ENCODE measurements around the gene PPM1N.

The PPM1N gene, protein sequence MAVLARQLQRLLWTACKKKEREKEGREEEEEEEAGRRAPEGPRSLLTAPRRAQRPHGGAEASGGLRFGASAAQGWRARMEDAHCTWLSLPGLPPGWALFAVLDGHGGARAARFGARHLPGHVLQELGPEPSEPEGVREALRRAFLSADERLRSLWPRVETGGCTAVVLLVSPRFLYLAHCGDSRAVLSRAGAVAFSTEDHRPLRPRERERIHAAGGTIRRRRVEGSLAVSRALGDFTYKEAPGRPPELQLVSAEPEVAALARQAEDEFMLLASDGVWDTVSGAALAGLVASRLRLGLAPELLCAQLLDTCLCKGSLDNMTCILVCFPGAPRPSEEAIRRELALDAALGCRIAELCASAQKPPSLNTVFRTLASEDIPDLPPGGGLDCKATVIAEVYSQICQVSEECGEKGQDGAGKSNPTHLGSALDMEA

DNA sequence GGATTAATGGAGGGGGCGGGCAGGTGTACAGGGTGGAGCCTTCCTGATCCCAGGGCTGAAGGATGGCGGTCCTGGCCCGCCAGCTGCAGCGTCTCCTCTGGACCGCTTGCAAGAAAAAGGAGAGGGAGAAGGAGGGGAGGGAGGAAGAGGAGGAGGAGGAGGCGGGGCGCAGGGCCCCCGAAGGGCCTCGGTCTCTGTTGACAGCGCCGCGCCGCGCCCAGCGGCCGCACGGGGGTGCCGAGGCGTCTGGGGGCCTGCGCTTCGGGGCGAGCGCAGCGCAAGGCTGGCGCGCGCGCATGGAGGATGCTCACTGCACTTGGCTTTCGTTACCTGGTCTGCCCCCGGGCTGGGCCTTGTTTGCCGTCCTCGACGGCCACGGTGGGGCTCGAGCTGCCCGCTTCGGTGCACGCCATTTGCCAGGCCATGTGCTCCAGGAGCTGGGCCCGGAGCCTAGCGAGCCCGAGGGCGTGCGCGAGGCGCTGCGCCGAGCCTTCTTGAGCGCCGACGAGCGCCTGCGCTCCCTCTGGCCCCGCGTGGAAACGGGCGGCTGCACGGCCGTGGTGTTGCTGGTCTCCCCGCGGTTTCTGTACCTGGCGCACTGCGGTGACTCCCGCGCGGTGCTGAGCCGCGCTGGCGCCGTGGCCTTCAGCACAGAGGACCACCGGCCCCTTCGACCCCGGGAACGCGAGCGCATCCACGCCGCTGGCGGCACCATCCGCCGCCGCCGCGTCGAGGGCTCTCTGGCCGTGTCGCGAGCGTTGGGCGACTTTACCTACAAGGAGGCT is at the start of gene PPM1N:
PPM1N (plus strand) TSS at position 33 of the 785 bp plus-strand sequence; CDS start at position 63, 30 bp downstream.
- intact Hi-C loops (cut with micrococcal nuclease) = loop anchor here (10.0 kb wide), 1 partner anchor 146 kb away; no protein-coding TSS in a partner anchor
- no peaks in the 10 kb centered on the region for H3K36me3 Mint-ChIP-seq (ENCODE audit: low read depth)

DNA sequence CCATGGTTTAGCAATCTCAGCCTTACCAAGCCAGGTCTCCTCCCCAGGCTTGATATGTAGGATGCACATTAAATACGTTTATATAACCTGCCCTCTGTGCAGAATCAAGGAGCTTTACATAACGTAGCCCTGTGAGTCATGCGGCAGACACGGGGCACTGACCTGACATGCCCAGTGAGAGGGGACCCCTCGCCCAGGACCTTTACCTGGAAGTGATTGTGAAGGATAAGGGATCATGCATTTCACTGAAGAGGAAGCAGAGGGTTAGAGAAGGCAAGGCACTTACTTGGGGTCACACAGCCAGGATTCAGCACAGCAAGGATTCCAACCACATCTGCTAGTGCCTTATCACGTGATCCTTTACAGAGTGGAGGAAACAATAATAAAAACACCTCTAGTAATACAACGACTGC is 49.4 kb upstream of the PPM1N start:
- H3K4me1 Mint-ChIP-seq (ENCODE audit: low read depth) = peaks cover 44% of the 10 kb centered on the region
- H3K4me3 Mint-ChIP-seq = no peak overlapping the region
- H3K9me3 Mint-ChIP-seq = no peaks in the 10 kb centered on the region
- H3K27me3 Mint-ChIP-seq = peaks cover 21% of the 10 kb centered on the region
- intact Hi-C loops (cut with micrococcal nuclease) = no loop called here
- no peaks in the 10 kb centered on the region for H3K36me3 Mint-ChIP-seq (ENCODE audit: low read depth)
- no peak overlapping the region for H3K27ac Mint-ChIP-seq

More for the DNA sequence above, at the start of gene PPM1N:
- no peaks in the 10 kb centered on the region for H3K9me3 Mint-ChIP-seq
- H3K27ac Mint-ChIP-seq = peak within 1 kb of the TSS; percentile 90
- H3K4me1 Mint-ChIP-seq (ENCODE audit: low read depth) = peaks cover 76% of the 10 kb centered on the region
- H3K27me3 Mint-ChIP-seq = peaks cover 49% of the 10 kb centered on the region
- H3K4me3 Mint-ChIP-seq = peak within 1 kb of the TSS; percentile 78

DNA sequence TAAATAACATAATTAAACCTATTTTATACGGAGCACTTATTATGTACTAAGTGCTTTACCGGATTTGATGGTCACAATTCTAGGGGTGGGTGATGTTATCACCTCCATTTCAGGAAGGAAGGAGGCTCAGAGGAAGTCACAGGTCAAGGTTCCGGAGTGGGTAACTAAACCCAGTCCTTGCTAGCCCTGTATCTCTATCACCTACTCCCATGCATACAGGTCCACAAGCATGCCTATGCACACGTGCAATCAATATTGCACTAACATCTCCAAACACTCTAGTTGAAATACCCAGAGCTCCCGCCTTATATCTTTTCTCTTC is 48.3 kb upstream of the PPM1N start:
- Mint-ChIP-seq H3K4me3 (peak overlapping the region; percentile 88), H3K4me1 (ENCODE audit: low read depth) (peaks cover 43% of the 10 kb centered on the region), H3K27me3 (peaks cover 21% of the 10 kb centered on the region), H3K36me3 (ENCODE audit: low read depth) (no peaks in the 10 kb centered on the region), H3K27ac (peak overlapping the region; percentile 99), H3K9me3 (no peaks in the 10 kb centered on the region)
- intact Hi-C loops (cut with micrococcal nuclease) = loop anchor here (2.0 kb wide), 1 partner anchor 17 kb away; the partner anchor contains the start of gene FOSB

DNA sequence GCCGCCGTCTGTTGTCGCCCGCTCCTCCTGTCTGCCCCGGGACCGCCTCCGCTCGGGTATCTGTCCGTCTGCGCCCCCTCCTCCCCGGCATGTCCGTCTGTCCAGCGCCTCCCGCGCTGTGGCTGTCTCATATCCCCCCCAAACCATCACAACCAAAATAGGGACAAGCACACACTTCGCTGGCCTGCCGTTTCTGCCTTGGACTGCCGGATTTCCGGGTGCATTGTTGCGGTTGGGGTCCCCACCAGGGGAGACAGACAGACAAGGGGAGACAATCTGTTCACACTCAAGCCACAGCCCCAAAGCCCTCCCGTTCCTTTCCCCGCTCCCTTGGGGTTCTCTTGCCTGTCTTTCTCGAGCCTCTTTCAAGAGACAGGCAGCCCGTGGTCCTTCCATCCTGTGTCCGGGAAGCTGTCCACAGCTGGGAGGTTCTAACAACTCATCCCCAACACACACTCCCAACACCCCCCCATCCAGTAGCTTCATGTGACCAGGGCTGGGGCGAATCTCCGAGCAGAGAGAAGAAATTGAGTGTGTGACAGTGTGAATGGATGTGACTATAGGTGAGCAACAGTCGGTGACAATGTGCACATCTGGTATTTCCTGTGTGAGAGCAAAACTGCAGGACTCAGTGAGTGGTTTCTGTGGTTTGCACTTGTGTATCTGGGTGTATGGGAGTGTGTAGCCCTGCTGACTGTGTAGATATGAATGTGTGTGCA is 47.0 kb upstream of the PPM1N start:
- H3K9me3 Mint-ChIP-seq = no peaks in the 10 kb centered on the region
- intact Hi-C loops (cut with micrococcal nuclease) = loop anchor here (2.0 kb wide), 1 partner anchor 16 kb away; the partner anchor contains the start of gene FOSB
- H3K27me3 Mint-ChIP-seq = peaks cover 21% of the 10 kb centered on the region
- H3K27ac Mint-ChIP-seq = peak overlapping the region; percentile 99
- H3K4me3 Mint-ChIP-seq = peak overlapping the region; percentile 77
- H3K4me1 Mint-ChIP-seq (ENCODE audit: low read depth) = peaks cover 51% of the 10 kb centered on the region
- no peaks in the 10 kb centered on the region for H3K36me3 Mint-ChIP-seq (ENCODE audit: low read depth)

DNA sequence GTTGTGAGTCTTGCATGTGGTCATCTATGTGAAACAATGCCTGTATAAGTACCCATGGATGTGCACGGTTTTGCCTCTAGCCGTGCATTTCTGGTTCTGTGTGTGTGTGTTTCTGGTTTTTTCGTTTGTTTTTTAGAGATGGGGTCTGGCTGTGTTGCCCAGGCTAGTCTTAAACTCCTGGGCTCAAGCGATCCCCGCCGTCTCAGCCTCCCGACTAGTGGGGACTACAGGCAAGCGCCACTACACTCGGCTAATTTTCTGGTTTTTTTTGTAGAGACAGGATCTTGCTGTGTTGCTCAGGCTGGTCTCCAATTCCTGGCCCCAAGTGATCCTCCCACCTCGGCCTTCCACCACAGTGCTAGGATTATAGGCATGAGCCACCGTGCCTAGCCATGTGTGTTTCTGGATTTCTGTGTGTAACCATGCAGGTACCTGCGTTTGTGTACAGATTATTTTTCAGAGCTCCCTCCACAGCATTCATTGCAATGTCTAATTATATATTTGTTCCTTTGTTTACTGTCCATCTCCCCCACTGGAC is 46.3 kb upstream of the PPM1N start:
- peaks cover 56% of the 10 kb centered on the region for H3K4me1 Mint-ChIP-seq (ENCODE audit: low read depth)
- no peaks in the 10 kb centered on the region for H3K9me3 Mint-ChIP-seq
- peaks cover 21% of the 10 kb centered on the region for H3K27me3 Mint-ChIP-seq
- peak overlapping the region; percentile 99 for H3K27ac Mint-ChIP-seq
- no peak overlapping the region for H3K4me3 Mint-ChIP-seq
- H3K36me3 Mint-ChIP-seq (ENCODE audit: low read depth) = no peaks in the 10 kb centered on the region
- intact Hi-C loops (cut with micrococcal nuclease) = loop anchor here (2.0 kb wide), 1 partner anchor 15 kb away; the partner anchor contains the start of gene FOSB

DNA sequence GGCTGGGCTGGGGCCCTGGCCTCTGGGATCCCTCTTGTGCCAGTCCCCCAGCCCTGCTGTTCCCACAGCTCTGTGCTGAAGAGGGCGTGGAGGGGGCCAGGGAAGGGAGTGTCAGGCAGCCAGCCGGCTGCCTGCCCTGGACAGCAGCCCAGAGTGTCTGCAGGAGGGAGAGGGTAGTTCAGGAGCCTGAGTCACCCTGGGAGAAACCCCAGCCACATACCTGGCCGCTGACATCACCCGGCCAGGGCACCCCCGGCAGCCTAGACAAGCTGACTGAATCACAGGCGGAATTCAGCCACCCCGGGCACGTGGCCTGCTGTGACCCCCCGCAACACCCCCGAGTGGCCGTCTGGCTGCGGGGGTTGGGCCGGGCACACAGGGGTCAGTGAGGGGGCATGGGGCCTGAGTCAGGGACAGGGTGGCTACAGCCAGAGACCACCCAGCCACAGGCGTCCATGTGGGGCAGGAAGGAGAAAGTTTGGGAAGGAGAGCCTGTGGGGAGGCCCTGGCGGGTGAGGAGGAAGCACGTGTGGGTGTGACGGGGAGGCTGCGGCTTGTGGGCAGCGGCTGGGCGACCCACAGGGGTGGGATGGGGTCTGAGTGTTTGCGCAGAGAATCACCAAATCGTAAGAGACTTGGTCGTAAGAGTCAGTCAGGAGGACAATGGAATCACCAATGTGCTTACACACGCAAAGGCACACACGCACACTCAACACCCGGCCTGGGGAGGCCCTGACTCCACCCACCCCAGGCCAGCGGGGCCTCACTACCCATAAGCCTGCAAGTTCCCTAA is 42.3 kb upstream of the PPM1N start:
- peak overlapping the region; percentile 58 for H3K4me3 Mint-ChIP-seq
- no peaks in the 10 kb centered on the region for H3K9me3 Mint-ChIP-seq
- intact Hi-C loops (cut with micrococcal nuclease) = loop anchor here (1.0 to 2.0 kb wide), 2 partner anchors 11 to 13 kb away; partner anchors contain the start of gene FOSB
- peaks cover 20% of the 10 kb centered on the region for H3K27me3 Mint-ChIP-seq
- H3K36me3 Mint-ChIP-seq (ENCODE audit: low read depth) = no peaks in the 10 kb centered on the region
- peak overlapping the region; percentile 95 for H3K27ac Mint-ChIP-seq
- peaks cover 51% of the 10 kb centered on the region for H3K4me1 Mint-ChIP-seq (ENCODE audit: low read depth)

DNA sequence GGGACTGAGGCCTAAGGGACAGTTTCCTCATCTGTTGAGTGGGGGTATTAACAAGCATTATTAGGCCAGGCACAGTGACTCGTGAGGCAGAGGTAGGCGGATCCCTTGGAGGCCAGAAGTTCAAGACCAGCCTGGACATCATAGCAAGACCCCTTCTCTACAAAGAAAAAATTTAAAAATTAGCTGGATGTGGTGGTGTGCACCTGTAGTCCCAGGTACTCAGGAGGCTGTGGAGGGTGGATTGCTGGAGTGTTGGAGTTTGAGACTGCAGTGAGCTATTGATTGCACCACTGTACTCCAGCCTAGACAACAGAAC is 41.8 kb upstream of the PPM1N start:
- Mint-ChIP-seq H3K9me3 (no peaks in the 10 kb centered on the region), H3K4me3 (peak overlapping the region; percentile 58), H3K36me3 (ENCODE audit: low read depth) (no peaks in the 10 kb centered on the region), H3K4me1 (ENCODE audit: low read depth) (peaks cover 46% of the 10 kb centered on the region), H3K27ac (peak overlapping the region; percentile 95), H3K27me3 (peaks cover 18% of the 10 kb centered on the region)
- intact Hi-C loops (cut with micrococcal nuclease) = loop anchor here (1.0 to 2.0 kb wide), 2 partner anchors 11 to 14 kb away; partner anchors contain the start of gene FOSB

DNA sequence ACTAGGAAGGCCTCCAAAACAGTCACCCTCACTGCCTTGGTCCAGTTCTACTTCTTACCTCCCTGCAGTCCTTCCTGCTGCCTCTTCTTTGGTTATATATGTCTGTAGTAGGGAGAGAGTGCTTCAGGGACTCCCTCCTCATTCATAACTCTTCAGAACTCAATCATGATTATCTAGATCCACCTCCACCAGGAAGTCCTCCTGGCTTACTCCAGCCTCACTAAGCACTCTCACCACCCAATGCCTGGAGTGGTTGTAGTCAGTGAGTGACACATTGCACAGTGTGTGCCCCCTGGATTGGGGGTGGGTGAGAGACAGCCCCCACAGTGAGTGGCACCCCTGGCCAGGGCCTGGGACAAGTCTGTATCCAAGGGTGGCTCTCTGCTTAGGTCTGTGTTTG is 40.5 kb upstream of the PPM1N start:
- H3K4me1 Mint-ChIP-seq (ENCODE audit: low read depth) = peaks cover 41% of the 10 kb centered on the region
- no peak overlapping the region for H3K4me3 Mint-ChIP-seq
- peak overlapping the region; percentile 37 for H3K27ac Mint-ChIP-seq
- no peaks in the 10 kb centered on the region for H3K36me3 Mint-ChIP-seq (ENCODE audit: low read depth)
- H3K27me3 Mint-ChIP-seq = peaks cover 12% of the 10 kb centered on the region
- intact Hi-C loops (cut with micrococcal nuclease) = loop anchor here (2.0 kb wide), 1 partner anchor 15 kb away; no protein-coding TSS in a partner anchor
- no peaks in the 10 kb centered on the region for H3K9me3 Mint-ChIP-seq

DNA sequence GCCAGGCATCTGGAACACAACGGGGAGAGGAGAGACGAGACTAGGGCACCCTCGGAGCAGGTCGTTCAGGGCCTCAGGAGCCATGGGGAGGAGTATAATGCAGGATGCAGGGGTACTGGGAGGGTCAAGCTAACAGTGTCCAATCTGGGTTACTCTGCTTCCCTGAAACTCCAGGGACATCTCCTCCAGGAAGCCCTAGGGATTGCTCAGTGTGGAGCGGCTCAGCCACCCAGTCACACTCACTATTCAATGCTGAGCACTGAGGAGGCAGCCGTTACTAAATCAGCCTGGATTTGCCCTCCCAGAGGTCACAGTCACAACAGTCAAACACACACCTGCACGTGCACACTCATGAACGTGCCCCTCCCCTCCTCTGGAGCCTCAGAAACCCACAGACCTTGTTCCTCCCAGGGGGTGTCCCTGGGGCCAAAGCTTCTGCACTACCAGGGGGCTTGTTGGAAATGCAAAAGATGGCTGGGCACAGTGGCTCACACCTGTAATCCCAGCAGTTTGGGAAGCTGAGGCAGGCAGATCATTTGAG is 37.4 kb upstream of the PPM1N start:
- Mint-ChIP-seq H3K4me1 (ENCODE audit: low read depth) (peaks cover 30% of the 10 kb centered on the region), H3K27me3 (peaks cover 27% of the 10 kb centered on the region), H3K4me3 (no peak overlapping the region), H3K27ac (no peak overlapping the region), H3K9me3 (no peaks in the 10 kb centered on the region), H3K36me3 (ENCODE audit: low read depth) (no peaks in the 10 kb centered on the region)
- intact Hi-C loops (cut with micrococcal nuclease) = no loop called here

DNA sequence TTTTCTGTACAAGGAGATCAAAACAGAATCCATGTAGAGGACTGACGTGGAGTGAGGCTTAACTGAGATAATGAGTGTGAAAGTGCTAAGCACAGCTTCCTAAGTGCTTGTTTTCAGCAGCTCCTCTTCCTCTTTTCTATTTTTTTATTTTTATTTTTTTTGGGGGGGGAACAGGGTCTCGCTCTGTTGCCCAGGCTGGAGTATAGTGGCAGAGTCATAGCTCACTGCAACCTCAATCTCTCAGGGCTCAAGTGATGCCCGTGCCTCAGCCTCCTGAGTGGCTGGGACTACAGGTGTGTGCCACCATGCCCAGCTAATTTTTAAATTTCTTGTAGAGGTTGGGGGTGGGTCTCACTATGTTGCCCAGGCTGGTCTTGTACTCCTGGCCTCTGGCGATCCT is 36.1 kb upstream of the PPM1N start:
- peaks cover 34% of the 10 kb centered on the region for H3K27me3 Mint-ChIP-seq
- no peak overlapping the region for H3K27ac Mint-ChIP-seq
- H3K9me3 Mint-ChIP-seq = no peaks in the 10 kb centered on the region
- intact Hi-C loops (cut with micrococcal nuclease) = no loop called here
- H3K36me3 Mint-ChIP-seq (ENCODE audit: low read depth) = no peaks in the 10 kb centered on the region
- peaks cover 26% of the 10 kb centered on the region for H3K4me1 Mint-ChIP-seq (ENCODE audit: low read depth)
- H3K4me3 Mint-ChIP-seq = no peak overlapping the region

DNA sequence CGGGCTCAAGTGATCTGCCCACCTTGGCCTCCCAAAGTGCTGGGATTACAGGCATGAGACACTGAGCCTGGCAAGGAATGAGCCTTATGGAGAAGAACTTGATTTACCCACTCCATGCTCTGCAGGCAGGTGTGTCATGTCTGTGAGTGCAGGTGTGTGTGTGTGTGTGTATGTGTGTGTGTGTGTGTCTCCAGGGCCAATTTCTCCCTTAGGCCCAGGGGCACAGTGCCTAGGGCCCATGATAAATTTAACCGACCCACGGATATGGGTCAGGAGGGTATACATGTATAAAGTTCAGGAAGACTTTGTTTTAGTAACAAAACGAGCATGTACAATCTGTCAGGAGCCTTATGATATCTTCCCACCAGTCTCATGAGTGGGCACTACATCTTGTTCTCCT is 35.0 kb upstream of the PPM1N start:
- Mint-ChIP-seq H3K4me1 (ENCODE audit: low read depth) (peaks cover 27% of the 10 kb centered on the region), H3K9me3 (no peaks in the 10 kb centered on the region), H3K27me3 (peaks cover 34% of the 10 kb centered on the region), H3K36me3 (ENCODE audit: low read depth) (no peaks in the 10 kb centered on the region), H3K4me3 (no peak overlapping the region), H3K27ac (no peak overlapping the region)
- intact Hi-C loops (cut with micrococcal nuclease) = no loop called here

DNA sequence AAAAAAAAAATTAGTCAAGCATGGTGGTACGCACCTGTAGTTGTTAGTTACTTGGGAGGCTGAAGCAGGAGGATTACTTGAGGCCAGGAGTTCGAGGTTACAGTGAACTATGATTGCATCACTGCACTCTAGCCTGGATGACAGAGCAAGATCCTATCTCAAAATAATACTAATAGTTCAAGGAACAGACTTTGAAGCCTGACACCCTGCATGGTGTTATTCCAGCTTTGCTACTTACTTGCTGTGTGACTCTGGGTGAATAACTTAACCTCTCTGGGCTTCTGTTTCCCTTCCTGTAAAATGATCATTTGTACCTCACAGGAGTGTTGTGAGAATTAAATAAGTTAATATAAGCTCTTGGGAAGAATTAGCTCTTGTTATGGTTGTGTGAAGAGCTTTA is 34.0 kb upstream of the PPM1N start:
- no peak overlapping the region for H3K4me3 Mint-ChIP-seq
- H3K27me3 Mint-ChIP-seq = peaks cover 34% of the 10 kb centered on the region
- H3K27ac Mint-ChIP-seq = no peak overlapping the region
- peaks cover 36% of the 10 kb centered on the region for H3K4me1 Mint-ChIP-seq (ENCODE audit: low read depth)
- H3K9me3 Mint-ChIP-seq = no peaks in the 10 kb centered on the region
- intact Hi-C loops (cut with micrococcal nuclease) = no loop called here
- peaks cover under 1% of the 10 kb centered on the region for H3K36me3 Mint-ChIP-seq (ENCODE audit: low read depth)

All from dendritic cell treated with granulocyte-macrophage colony-stimulating factor and Interleukin-4, amounts not matched to agents 40 ng/mL and 50 ng/mL, for 4 days (primary cell).